H9 (cell line): Measurements from ENCODE around the gene SLK. TPM values are rescaled to one million over a fixed set of nuclear protein-coding genes. Genes with fewer than 3 reads are reported as not detected.

Experiments used
- DNase-seq: peaks from one replicate; pipeline ENCODE4 v3.0.0-alpha.2; 2017
- H2AFZ ChIP-seq: one replicate; pipeline ENCODE4 v1.6.1; 2013; ENCODE audit warnings: mild to moderate bottlenecking, low read length, control low read depth, moderate library complexity
- H2AK5ac ChIP-seq: 2 replicates; pipeline ENCODE4 v1.6.1; 2013; ENCODE audit warnings: low read length, control low read depth, mixed read lengths; ENCODE audit not compliant: insufficient read length
- H2BK120ac ChIP-seq: one replicate; pipeline ENCODE4 v1.6.1; 2013; ENCODE audit warnings: low read depth, mild to moderate bottlenecking, low read length, control low read depth, inconsistent platforms; ENCODE audit not compliant: poor library complexity, severe bottlenecking
- H2BK12ac ChIP-seq: 2 replicates; pipeline ENCODE4 v1.6.1; 2013; ENCODE audit warnings: low read length, control low read depth, mixed read lengths, low read depth; ENCODE audit not compliant: insufficient read length
- H2BK15ac ChIP-seq: 2 replicates; pipeline ENCODE4 v1.6.1; 2013; ENCODE audit warnings: low read depth, low read length, control low read depth
- H2BK20ac ChIP-seq: one replicate; pipeline ENCODE4 v1.6.1; 2013; ENCODE audit warnings: low read depth, mild to moderate bottlenecking, low read length, control low read depth, inconsistent platforms; ENCODE audit not compliant: poor library complexity, severe bottlenecking
- H2BK5ac ChIP-seq: 2 replicates; pipeline ENCODE4 v1.6.1; 2013; ENCODE audit warnings: low read length, control low read depth, mixed read lengths; ENCODE audit not compliant: insufficient read length
- H3K14ac ChIP-seq: 2 replicates; pipeline ENCODE4 v1.6.1; 2013; ENCODE audit warnings: low read length, control low read depth; ENCODE audit not compliant: insufficient read depth
- H3K18ac ChIP-seq: 2 replicates; pipeline ENCODE4 v1.6.1; 2013; ENCODE audit warnings: low read depth, mild to moderate bottlenecking, mixed read lengths, low read length, control low read depth; ENCODE audit not compliant: insufficient read length
- H3K23ac ChIP-seq: 2 replicates; pipeline ENCODE4 v1.6.1; 2013; ENCODE audit warnings: low read length, control low read depth, mixed read lengths, low read depth; ENCODE audit not compliant: insufficient read length
- H3K23me2 ChIP-seq: 2 replicates; pipeline ENCODE4 v1.6.1; 2013; ENCODE audit warnings: low read depth, mild to moderate bottlenecking, mixed read lengths, low read length, control low read depth; ENCODE audit not compliant: insufficient read length, poor library complexity, severe bottlenecking
- H3K27ac ChIP-seq: 2 replicates; pipeline ENCODE4 v1.5.1; 2013; ENCODE audit warnings: low read length, control low read depth, mixed read lengths, low read depth; ENCODE audit not compliant: insufficient read length
- H3K27me3 ChIP-seq: 2 replicates; pipeline ENCODE4 v1.6.1; 2013; ENCODE audit warnings: low read length, control low read depth, inconsistent platforms; ENCODE audit not compliant: insufficient read depth
- H3K4ac ChIP-seq: 2 replicates; pipeline ENCODE4 v1.6.1; 2013; ENCODE audit warnings: low read depth, mild to moderate bottlenecking, control low read depth, inconsistent platforms, low read length, moderate library complexity
- H3K4me1 ChIP-seq: 2 replicates; pipeline ENCODE4 v1.6.1; 2013; ENCODE audit warnings: low read length, control low read depth, inconsistent platforms; ENCODE audit not compliant: insufficient read depth
- H3K4me2 ChIP-seq: 2 replicates; pipeline ENCODE4 v1.6.1; 2013; ENCODE audit warnings: low read length, control low read depth, mixed read lengths; ENCODE audit not compliant: insufficient read length, insufficient read depth
- H3K56ac ChIP-seq: 2 replicates; pipeline ENCODE4 v1.6.1; 2013; ENCODE audit warnings: low read depth, mild to moderate bottlenecking, mixed read lengths, low read length, control low read depth; ENCODE audit not compliant: insufficient read length
- H3K79me1 ChIP-seq: 2 replicates; pipeline ENCODE4 v1.6.1; 2013; ENCODE audit warnings: low read depth, mild to moderate bottlenecking, moderate library complexity, low read length, control low read depth, inconsistent platforms; ENCODE audit not compliant: insufficient read depth, poor library complexity, severe bottlenecking
- H3K79me2 ChIP-seq: 2 replicates; pipeline ENCODE4 v1.6.1; 2013; ENCODE audit warnings: low read length, control low read depth, inconsistent platforms; ENCODE audit not compliant: insufficient read depth
- H3K9ac ChIP-seq: 2 replicates; pipeline ENCODE4 v1.6.1; 2013; ENCODE audit warnings: low read length, control low read depth, mixed read lengths; ENCODE audit not compliant: insufficient read length; ENCODE audit errors: extremely low read depth
- H3K9me3 ChIP-seq: one replicate; pipeline ENCODE4 v1.6.1; 2013; ENCODE audit warnings: low read depth, low read length, inconsistent platforms; ENCODE audit not compliant: control insufficient read depth
- H3T11ph ChIP-seq: one replicate; pipeline ENCODE4 v1.6.1; 2013; ENCODE audit warnings: mild to moderate bottlenecking, low read length, control low read depth, inconsistent platforms
- H4K20me1 ChIP-seq: one replicate; pipeline ENCODE4 v1.6.1; 2013; ENCODE audit not compliant: control insufficient read depth, insufficient read length, insufficient read depth
- H4K5ac ChIP-seq: 2 replicates; pipeline ENCODE4 v1.6.1; 2013; ENCODE audit warnings: low read depth, mild to moderate bottlenecking, mixed read lengths, low read length, control low read depth; ENCODE audit not compliant: insufficient read length
- H4K8ac ChIP-seq: replicated peaks from 2 replicates; pipeline ENCODE4 v1.6.1; 2013; ENCODE audit warnings: low read length, control low read depth, mixed read lengths, low read depth; ENCODE audit not compliant: insufficient read length
- H4K91ac ChIP-seq: 2 replicates; pipeline ENCODE4 v1.6.1; 2013; ENCODE audit warnings: low read depth, mild to moderate bottlenecking, moderate library complexity, mixed read lengths, low read length, control low read depth; ENCODE audit not compliant: insufficient read length
- H3K27ac Mint-ChIP-seq, 3 experiments: 2 replicates in 2 of 3; 3 replicates in 1 of 3; pipeline ENCODE4 v1.8.0; 2020 to 2021; ENCODE audit warnings: mixed read lengths in 3 of 3, mild to moderate bottlenecking in 1 of 3, moderate library complexity in 1 of 3
- H3K27me3 Mint-ChIP-seq: 2 replicates; pipeline ENCODE4 v1.8.0; 2021; ENCODE audit warnings: low read depth, mild to moderate bottlenecking, moderate library complexity, mixed read lengths
- H3K36me3 Mint-ChIP-seq, 3 experiments: 2 replicates in 2 of 3; 3 replicates in 1 of 3; pipeline ENCODE4 v1.8.0; 2020 to 2021; ENCODE audit warnings: low read depth in 3 of 3, mixed read lengths in 3 of 3; ENCODE audit not compliant: insufficient read depth in 1 of 3
- H3K4me1 Mint-ChIP-seq, 2 experiments: 2 replicates each; pipeline ENCODE4 v1.8.0; 2020; ENCODE audit warnings: mixed read lengths in 2 of 2
- H3K4me3 Mint-ChIP-seq, 2 experiments: 2 replicates in 1 of 2; 3 replicates in 1 of 2; pipeline ENCODE4 v1.8.0; 2020 to 2021; ENCODE audit warnings: mild to moderate bottlenecking in 2 of 2, mixed read lengths in 2 of 2, moderate library complexity in 1 of 2
- H3K9me3 Mint-ChIP-seq, 2 experiments: 2 replicates in 1 of 2; 3 replicates in 1 of 2; pipeline ENCODE4 v1.8.0; 2020; ENCODE audit warnings: mild to moderate bottlenecking in 2 of 2, mixed read lengths in 2 of 2, moderate library complexity in 1 of 2
- CTCF ChIP-seq: fragments of 200-600 bp; sonication (generic); conservative IDR thresholded peaks from 3 replicates; pipeline ENCODE4 v1.8.0; 2021; ENCODE audit warnings: antibody characterized with exemption, mild to moderate bottlenecking
- WGBS: extraction: QIAGEN DNeasy Blood & Tissue Kit; methylation state at CpG from one replicate; pipeline ENCODE4 v1.1.7; 2013; ENCODE audit warnings: missing lambda C conversion rate, low lambda C conversion rate, mixed read lengths; ENCODE audit not compliant: insufficient read length; ENCODE audit errors: extremely low coverage; 5-methylcytosine and 5-hydroxymethylcytosine counted together
- total RNA-seq: library from RNA; stranded (reverse); gene quantifications from 2 replicates; pipeline ENCODE4 v1.2.1, GENCODE V29; 2021

Gene SLK
- total RNA-seq, 1 experiment from 2014 or later, result 21.0 TPM

- Mint-ChIP-seq H3K36me3 (peaks cover 6 to 33% (median 21%) of the 10 kb centered on the region in 3 experiments; a peak in 5 of 7 replicates), H3K4me3 (no peak overlapping the region), H3K27me3 (no peaks in the 10 kb centered on the region), H3K4me1 (peaks cover 5 to 7% of the 10 kb centered on the region in 2 experiments), H3K27ac (no peak overlapping the region), H3K9me3 (no peaks in the 10 kb centered on the region)
- Histone ChIP-seq H3K4ac (no peak overlapping the region), H3K4me1 (no peaks in the 10 kb centered on the region), H3K18ac (no peak overlapping the region), H2BK120ac (no peak overlapping the region), H3K9ac (no peak overlapping the region), H3K23me2 (no peaks in the 10 kb centered on the region), H2BK20ac (no peak overlapping the region), H3K56ac (no peak overlapping the region), H3K9me3 (no peaks in the 10 kb centered on the region), H2AFZ (no peak overlapping the region), H3K79me1 (no peaks in the 10 kb centered on the region), H3K23ac (no peak overlapping the region), H4K5ac (no peak overlapping the region), H3K27ac (no peak overlapping the region), H3T11ph (no peak overlapping the region), H2BK5ac (no peak overlapping the region), H3K27me3 (no peaks in the 10 kb centered on the region), H2BK12ac (no peak overlapping the region), H2BK15ac (no peak overlapping the region), H2AK5ac (no peak overlapping the region), H3K14ac (no peak overlapping the region), H4K20me1 (no peaks in the 10 kb centered on the region), H4K91ac (no peak overlapping the region), H4K8ac (no peak overlapping the region), H3K4me2 (no peak overlapping the region), H3K79me2 (no peaks in the 10 kb centered on the region)
- TF ChIP-seq CTCF, result no peak
- DNase-seq, result no peak
- no CpG with 5 or more reads among the region's 6 CpGs for WGBS
These were observed 51.5 kb downstream of the SLK start for GRCh38 chr10:104018471-104018870.
